Stimulated activated naive CD4-positive, alpha-beta T cell treated with Interleukin-2 at 50 U/mL for 16 hours (primary cell): Measurements from ENCODE around the gene ADORA1.

Experiments used
- DNase-seq: peaks from one replicate; lab custom pipeline; 2025; lab: John Stamatoyannopoulos, UW

The ADORA1 gene

DNA sequence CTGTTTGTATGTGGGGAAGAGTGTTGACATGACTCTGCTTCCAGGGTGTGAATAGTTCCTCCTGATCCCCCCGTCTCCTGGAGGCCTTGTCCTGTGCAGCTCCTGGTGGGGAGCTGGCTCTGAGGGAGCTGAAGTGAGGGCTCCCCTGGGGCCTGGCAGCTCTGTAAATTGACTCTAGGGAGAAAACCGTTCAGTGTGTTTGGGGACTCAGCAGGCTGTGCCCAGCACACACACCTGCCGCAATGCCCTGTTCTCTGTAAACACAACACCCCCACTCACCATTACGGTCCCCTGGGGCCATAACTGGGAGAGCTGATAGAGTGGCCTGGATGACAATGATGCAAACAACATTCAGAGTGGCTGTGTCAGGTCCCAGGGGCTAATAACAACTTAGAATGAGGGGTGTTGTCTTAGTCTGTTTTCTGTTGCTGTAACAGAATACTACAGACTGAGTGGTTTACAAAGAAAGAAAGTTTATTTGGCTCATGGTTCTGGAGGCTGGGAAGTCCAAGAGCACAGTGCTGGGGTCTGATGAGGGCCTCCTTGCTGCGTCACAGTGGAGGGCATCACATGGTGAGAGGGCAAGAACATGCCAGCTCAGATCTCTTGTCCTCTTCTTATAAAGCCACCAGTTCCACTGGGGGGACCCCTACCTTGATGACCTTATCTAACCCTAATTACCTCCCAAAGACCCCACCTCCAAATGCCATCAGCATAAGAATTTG is 15.3 kb downstream of the ADORA1 start:
- DNase-seq = no peak

DNA sequence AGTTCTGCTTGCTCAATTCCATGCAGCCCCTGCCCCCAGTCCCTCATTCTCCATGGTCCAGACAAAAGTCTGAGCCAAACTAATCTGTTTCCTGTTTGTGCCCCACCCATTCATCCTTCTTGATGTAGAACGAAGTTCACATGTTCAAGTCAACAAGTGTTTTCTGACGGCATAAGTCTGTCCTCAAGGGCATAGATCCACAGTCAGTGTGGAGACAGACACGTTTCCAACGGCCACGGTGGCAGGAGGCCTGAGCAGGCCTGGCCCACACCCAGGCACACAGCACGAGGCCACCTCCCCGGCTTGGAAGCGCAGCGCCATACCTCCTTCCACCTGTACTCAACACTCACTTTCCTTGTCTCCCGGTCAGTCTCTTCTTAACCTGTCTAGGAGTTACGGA is 16.1 kb downstream of the ADORA1 start:
- DNase-seq = no peak

DNA sequence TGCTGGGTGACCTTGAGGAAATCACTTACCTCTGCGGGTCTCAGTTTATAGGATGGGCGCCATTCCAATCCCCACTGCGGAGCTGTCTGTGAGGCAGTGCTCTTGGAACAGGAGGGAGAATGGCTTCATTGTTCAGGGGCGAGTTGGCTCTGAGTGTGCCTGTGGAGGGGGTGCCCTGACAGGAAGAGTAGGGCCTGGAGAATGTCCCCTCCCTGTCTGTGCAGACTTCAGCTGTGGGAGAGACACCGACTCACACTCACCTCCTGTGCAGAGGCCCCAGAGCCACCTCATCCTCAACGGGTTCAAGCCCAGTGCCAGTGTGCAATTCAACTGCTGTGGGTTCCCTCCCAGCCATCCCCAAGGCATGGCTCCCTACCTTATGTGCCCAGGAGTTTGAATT is 17.1 kb downstream of the ADORA1 start:
- no peak for DNase-seq

DNA sequence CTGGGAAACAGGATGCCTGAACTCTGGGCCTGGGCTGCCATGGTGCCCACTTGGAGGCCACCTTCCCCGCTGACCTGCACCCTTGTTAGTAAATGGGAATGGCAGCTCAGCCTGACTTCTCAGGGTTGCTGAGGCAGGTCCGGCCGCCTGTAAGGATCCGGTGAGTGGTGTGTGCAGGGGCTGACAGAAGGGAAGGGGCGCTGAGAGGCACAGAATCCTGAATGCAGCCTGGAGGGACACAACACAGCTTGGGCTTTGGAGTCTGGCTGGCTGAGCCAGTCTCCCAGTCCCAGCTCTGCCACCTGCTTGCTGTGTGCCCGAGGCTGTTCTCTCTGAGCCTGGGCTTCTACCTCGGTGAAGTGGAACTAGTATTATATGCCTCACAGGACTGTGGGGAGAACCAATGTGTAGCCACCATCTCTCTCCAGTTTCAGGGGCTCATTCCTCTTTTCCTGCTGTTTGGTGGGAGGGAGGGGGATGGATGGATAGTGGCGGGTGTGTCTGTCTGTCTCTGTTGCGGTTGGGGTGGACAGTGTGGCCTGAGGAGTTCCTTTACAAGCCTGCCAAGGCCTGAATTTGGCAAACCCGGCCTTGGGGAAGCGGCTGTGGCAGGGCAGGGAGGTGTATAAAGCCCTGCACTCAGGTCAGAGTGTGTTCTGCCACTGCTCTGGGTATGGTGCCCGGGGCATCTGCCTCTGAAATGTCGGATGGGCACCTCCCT is 18.0 kb downstream of the ADORA1 start:
- no peak for DNase-seq

DNA sequence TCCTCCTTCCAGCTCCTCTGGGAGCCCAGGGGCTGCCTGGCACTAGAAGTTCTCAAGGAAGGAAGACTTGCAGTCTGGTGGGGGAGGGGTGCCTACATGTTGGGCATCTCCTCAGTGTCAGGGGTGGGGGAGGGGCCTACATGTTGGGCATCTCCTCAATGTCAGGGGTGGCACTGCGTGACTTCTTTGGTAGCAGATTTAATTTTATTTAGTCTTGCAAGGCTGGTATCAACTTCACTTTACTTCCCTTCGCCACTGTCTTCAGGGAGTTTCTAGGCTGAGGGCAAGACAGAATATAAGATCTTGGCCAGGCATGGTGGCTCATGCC is 18.5 kb downstream of the ADORA1 start:
- DNase-seq = no peak

DNA sequence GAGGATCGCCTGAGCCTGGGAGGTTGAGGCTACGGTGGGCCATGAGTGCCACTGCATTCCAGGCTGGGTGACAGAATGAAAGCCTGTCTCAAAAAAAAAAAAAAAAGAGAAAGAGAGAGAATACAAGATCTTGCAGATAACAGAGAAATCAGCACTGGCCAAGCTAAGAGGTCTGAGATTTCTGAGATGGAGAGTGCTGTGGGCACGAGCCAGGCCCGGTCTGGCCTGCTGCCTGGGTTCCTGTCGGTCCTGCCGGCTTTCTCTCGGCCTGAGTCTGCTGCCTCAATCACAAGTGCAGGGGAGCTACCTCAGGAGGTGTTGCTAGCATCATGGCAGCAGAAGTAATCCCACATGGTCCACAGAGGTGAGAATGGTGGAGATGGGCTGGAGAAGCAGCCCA is 19.0 kb downstream of the ADORA1 start:
- DNase-seq = no peak

DNA sequence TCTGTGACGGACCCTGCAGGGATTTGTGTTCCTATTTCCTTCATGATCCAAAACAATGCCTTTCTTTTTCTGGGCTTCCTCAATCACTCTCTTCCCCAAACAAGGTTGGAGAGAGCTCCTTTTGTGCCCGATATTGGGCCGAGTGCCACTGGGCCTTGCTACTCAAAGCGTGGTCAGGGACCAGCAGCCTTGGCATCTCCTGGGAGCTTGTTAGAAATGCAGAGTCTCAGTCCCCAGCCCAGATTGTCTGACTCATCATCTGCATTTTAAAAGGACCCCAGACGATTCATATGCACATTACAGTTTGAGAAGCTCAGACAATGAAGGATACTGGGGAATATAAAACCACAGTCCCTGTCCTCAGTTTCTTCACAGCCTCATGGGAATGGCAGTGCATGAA is 19.9 kb downstream of the ADORA1 start:
- DNase-seq = no peak

DNA sequence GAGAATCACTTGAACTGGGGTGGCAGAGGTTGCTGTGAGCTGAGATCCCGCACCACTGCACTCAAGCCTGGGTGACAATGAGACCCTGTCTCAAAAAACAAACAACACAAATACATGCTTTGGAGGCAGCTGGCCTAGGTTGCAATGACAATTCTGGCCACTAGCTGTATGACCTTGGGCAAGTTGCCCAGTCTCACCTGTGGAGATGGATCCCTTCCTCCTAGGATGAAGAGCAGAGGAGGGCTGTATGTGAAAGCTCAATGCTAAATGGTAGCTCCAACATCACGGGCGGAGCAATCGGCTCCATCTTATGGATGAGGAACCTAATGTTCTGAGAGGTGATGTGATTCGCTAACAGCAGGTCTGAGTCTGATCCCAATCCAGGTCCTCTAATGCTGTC is 20.6 kb downstream of the ADORA1 start:
- DNase-seq = no peak

DNA sequence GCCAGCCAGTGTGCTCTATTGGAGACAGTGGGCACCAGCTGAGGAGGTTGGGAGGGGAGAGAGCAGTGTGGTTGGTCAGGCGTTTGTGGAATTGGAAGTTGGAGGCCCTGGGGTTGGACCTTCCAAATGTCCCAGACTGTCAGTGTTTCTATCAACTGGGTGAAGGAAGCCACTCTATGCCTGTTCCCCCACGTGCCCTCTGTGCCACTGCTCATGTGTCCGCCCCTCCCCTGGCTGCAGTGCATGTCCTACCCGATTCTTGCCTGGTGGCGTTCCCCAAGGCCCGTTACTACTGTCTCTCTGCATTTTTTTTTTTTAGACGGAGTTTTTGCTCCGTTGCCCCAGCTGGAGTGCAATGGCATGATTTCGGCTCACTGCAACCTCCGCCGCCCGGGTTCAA is 21.1 kb downstream of the ADORA1 start:
- DNase-seq = no peak

DNA sequence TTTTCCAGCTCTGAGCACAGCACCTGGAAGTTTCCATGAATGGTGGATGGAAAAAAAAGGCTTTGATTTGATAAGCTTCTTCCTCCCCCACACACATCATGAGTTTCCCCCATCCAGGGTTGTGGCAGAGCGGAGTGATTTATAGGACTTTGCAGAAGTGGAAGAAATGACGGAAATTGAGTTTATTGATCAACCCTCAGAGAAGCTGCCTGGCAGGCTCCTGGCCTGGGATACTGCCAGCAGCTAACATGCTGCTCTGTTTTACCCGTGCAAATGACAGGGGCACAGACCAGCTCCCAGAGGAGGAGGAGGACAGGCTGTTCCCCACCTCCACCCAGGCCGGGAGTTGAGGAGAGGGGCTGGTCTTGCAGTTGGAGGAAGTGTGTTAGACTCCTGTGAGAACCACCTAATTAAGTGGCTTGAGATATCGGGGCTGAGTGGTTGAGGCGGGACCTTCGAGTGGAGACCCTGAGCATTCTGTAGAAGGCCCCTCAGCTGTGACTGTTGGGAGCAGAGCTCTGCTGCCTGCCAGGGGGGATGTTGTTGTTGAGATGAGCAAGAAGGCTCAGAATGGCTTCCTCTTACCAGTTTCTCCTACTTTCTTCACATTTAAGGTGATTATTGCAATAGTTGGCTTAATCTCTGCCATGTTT is 21.8 kb downstream of the ADORA1 start:
- DNase-seq = no peak

DNA sequence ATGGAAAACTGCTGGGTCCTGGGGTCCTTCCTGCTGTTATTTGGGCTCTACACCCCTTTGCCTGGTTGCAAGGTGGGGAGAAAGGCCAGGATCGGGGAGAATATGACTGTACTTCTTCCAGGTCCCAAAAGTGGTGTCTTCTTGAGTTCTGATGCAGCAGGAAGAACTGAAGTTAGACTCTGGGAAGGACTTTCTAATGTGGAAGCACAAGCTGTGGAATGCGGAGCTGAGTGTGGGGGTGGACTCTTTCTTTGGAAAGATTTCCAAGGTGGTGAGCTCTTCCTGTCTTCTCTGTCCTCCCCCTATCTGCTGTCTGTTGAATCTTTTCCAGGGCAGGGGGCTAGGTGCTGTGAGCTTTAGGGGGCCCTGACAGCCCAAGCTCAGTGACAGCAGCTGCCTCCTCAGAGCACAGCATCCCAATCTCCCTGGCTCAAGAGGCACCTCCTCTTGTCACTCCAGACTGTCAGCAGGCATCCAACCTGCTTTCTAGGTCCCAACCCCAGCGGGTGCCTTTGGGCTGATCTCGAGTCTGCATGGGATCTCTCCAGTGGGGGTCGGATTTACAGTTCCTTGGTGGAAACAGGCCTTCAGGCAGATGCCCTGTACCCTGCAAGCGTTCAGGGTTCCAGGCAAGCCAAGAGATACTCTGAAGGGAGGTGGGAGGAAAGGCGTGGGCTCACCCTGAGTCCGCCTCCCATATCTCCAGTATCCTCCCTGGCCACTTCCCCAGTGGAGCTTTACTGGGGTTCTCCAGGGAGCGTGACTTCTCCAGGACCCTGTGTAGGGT is 23.2 kb downstream of the ADORA1 start:
- DNase-seq = no peak

DNA sequence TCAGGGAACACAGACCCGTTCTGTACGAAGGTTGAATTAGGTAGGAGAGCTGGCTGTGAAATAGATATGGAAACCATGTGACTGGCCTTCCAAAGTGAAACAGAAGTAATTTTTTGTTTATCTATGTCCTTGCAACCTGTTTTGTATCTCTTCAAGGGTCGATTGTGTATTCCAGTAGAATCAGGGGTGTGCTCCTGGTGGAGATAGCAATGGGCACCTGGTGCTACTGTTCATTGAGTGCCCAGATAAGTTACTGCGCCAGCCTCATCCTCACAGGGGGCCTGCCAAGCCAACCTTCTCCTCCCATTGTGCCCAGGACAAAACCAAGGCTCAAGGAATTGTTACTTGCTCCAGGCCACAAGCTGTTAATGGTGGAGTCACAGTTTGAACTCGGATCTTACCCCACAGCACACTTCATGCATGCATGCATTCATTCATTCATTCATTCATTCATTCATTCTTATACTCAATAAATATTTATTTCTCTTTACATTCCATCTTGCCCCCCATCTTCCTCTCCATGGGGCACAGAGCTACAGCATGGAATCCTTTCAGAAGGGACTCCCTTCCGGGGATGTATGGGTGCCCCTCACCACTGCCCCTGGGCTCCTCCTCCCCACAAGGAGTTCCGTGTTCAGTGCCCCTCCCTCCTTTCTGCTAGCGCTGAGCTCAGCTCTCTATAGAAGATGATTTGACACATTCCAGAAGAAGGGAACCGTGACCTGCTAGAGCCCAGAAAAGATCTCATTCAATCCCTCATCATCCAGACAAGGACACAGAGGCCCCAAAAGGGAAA is 24.0 kb downstream of the ADORA1 start:
- no peak for DNase-seq

DNA sequence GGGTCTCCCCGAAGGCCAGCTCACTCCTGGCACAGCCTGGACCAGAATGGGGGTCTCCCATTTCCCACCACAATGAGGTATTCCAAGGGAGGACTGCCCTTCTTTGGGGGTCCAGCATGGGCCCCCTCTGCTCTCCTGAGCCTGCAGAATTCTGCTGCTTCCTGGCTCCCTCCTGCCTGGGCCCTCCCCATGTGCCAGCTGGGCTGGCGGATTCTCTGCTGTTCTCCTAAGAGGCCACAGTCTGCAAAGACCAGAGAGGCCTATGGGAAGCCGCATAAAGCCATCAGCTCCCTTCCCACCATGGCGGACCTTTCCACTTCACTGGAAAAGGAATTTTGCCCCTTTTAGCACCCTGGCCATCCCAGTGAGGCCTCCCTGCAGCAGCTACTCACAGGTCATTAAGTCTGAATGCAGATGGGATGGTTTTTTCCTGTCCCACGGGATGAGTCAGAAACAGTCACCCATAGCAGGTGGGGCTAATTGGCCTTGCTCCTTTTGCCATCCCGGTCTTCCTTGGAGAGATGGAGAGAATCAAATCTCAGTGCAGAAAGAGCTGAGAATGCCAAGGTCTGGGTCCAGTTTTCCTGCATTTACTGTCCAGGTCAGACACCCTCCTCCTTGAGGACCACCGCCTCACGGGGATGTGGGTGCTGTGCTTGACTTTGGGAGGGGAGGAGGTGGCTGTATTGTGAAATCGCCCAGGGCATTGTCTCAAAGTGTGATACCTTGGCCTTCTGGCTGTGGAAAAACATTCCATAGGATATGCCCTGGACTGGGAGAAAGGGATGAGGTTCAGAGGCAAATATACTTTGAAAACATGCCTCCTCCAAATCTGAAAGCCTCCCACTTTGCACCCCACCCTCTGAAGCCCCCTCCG is 24.9 kb downstream of the ADORA1 start:
- DNase-seq = no peak

DNA sequence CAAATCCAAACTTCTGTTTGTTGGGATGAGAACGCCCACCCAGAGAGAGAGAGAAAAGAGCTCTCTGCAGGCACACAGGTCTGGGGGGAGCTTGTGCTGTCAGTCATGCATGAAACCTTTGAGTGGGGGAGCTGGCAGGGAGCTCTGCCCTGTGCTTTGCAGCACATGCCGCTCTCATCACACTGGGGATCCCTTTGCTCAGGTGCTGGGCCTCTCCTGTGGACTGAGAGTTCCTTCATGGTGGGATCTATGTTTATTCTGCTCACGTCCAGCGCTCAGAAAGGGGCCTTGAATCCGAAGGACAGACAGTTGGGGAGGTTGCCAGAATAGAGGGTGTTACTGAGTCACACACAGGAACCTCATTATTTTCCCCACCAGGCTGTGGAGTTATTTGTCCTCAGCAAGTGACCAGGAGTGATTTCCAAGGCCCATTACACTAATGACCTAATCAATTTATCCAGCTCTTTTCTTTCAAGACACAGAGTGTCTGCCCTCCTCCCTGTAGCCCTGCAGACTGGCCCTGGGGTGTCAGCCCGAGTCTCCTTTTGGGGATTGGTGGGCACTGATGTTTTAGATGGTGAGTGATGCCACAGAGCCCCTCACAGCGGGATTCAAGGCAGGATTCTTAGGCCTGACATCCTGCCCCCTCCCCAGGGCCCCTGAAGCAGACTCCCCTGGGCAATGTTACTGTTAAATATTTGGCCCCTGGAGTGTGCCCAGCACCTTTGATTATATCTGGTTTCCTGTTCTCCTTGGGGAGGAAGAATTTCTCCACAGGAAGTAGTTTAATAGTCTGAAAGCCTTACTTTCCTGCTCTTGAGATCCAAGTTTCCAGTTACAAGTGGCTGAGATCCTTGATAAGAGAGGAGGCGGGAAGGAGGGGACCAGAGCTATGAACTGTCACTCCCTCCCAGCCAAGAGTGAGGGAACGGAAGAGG is 25.8 kb downstream of the ADORA1 start:
- DNase-seq = no peak

DNA sequence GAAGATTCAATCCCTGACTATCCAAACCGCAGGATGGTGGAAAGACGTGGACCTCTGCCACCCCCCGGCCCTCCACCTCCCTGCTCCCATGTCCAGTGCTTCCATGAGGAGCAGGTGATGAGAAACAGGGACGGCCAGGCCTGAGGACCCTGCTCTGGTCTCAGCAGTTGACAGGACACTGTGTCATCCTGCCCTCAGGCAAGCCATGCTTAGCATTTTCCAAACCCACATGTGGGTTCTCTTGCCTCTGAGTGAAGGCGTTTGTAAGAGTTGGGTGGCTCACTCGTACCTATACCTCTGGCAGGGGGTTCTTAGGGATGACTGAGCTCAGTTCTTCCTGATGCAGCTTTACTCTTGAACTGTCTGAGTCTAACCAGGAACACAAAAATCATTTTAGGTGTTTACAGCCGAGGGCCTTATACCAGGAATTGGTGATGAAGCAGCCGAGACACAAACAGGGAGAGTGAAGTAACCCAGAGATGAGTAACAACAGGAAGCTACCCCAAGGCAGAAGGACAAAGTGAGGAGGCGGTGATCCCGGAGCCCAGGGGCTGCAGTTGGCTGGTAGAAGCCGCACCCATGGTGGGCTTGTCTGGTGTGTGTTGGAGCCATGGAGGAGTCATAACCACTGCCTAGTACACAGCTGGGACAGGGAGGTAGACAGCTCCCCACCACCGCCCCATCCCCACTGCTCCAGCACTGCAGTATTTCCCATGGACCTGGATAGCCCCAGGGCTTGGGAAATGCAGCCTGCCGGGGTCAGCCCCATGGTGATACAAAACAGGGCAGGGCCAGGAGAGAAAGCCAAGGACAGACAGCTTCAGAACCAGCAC is 26.7 kb downstream of the ADORA1 start:
- no peak for DNase-seq

DNA sequence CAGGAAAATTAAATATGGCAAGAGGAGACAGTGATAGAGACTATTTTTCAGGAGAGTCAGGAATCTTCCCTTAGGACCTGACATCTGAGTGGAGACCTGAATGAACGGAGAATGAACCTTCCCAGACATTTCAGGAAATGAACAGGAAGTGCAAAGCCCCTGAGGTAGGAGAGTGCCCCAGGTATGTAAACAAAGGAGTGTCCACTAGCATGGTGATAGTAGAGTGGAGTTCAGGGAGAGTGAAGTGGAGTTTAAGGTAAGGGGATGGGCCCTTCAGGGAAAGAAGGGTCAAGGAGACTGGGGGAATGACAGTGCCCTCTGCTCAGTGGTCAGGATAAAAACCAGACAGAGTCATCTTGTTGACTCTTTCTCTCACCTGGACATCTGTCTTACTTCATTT is 28.8 kb downstream of the ADORA1 start:
- no peak for DNase-seq

DNA sequence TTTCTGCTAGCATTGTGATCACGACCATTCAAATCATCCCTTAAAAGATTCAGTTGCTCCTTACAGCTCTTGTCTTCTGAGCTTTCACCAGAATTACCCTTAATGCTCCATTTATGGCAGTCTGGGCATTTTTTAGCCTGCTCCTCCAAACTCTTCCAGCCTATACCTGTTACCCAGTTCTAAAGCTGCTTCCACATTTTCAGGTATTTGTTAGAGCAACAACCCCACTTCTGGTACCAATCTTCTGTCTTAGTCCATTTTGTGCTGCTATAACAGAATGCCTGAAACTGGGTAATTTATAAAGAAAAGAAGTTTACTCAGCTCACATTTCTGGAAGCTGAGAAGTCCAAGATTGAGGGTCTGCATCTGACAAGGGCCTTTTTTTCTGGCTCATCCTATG is 30.9 kb downstream of the ADORA1 start:
- DNase-seq = no peak

DNA sequence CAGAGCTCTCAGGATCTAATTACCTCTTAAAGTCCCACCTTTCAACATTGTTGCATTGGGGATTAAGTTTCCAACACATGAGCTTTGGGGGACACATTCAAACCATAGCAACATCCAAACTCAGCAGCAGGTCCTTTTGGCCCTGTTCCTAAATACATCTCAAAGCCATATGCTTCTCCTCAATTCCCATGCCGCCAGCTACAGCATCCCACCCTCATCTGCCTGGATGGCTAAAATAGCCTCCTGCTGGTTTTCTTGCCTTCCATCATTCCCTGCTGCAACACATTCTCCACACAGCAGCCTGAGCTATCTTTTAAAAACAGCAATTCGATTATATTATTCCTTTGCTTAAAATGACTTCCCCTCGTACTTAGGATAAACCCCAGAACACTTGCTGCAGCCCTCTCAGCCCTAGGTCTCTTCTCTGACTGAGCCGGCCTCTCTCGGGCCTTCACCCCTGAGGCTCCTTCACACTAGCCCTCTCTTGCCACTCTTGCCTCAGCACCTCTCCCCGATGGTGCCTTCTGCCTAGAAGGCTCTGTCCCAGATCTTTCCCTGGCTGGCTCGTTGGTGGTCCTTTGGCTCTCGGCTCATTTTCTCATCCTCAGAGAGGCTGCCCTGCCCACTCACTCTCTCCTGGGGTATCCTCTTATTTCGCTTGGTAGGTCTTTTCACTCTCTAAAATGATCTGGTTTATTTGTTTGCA is 31.6 kb downstream of the ADORA1 start:
- DNase-seq = no peak
